Measurements from ENCODE around the gene KRTAP3-1. TPM values are rescaled to one million over a fixed set of nuclear protein-coding genes. Genes with fewer than 3 reads are reported as not detected.

The KRTAP3-1 gene
- total RNA-seq, 1 experiment from 2014 or later = not detected

DNA sequence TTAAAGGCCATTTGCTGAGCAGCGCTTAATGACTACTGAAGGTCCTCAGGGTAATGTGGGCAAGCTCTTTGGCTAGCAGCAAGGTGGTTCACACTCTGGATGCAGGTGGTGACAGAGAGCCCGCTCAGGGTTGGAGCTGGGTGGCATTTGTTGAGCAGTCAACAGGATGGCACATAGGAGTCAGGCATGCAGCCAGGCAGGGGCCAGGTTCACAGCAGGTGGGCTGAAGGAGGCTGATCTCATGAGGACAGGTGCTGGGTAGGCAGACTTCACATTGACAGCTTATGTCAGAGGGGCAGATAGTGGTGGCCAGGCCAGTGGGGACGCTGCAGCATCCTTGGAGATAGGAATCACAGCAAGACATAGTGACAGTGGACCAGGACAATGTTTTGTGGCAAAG, 4.5 kb downstream of the KRTAP3-1 start:
- Histone ChIP-seq H3K4ac (ENCODE audit: low read depth, low read length) (no peak overlapping the region), H2BK5ac (ENCODE audit: insufficient read length, low read length) (no peak overlapping the region), H2AFZ (ENCODE audit: low read length) (no peak overlapping the region), H3K79me1 (ENCODE audit: insufficient read depth, low read depth, low read length, poor library complexity, severe bottlenecking) (no peaks in the 10 kb centered on the region), H3T11ph (ENCODE audit: low read length) (no peak overlapping the region), H3K14ac (ENCODE audit: insufficient read depth, low read length) (no peak overlapping the region), H3K18ac (ENCODE audit: insufficient read length, low read depth, low read length) (no peak overlapping the region), H2BK15ac (ENCODE audit: low read depth, low read length) (no peak overlapping the region), H3K4me1 (ENCODE audit: insufficient read depth, low read length) (peaks cover 3% of the 10 kb centered on the region; the same call in 1 of the 2 replicates), H3K56ac (ENCODE audit: insufficient read length, low read depth, low read length) (no peak overlapping the region), H3K23me2 (ENCODE audit: insufficient read length, low read depth, low read length, poor library complexity, severe bottlenecking) (no peaks in the 10 kb centered on the region), H4K8ac (replicated peaks; ENCODE audit: insufficient read length, low read depth, low read length) (no peak overlapping the region), H3K23ac (ENCODE audit: insufficient read length, low read depth, low read length) (no peak overlapping the region), H3K9me3 (ENCODE audit: control insufficient read depth, low read depth, low read length) (no peaks in the 10 kb centered on the region), H3K27me3 (ENCODE audit: insufficient read depth, low read length) (no peaks in the 10 kb centered on the region), H3K27ac (ENCODE audit: insufficient read length, low read depth, low read length) (no peak overlapping the region), H4K20me1 (ENCODE audit: control insufficient read depth, insufficient read depth, insufficient read length) (no peaks in the 10 kb centered on the region), H2BK12ac (ENCODE audit: insufficient read length, low read depth, low read length) (no peak overlapping the region), H2BK120ac (ENCODE audit: low read depth, low read length, poor library complexity, severe bottlenecking) (no peak overlapping the region), H2AK5ac (ENCODE audit: insufficient read length, low read length) (no peak overlapping the region), H4K91ac (ENCODE audit: insufficient read length, low read depth, low read length) (no peak overlapping the region), H4K5ac (ENCODE audit: insufficient read length, low read depth, low read length) (no peak overlapping the region), H3K79me2 (ENCODE audit: insufficient read depth, low read length) (no peaks in the 10 kb centered on the region), H3K4me2 (ENCODE audit: insufficient read depth, insufficient read length, low read length) (no peak overlapping the region), H2BK20ac (ENCODE audit: low read depth, low read length, poor library complexity, severe bottlenecking) (no peak overlapping the region), H3K9ac (ENCODE audit: extremely low read depth, insufficient read length, low read length) (no peak overlapping the region)
- Mint-ChIP-seq H3K27ac (0 out of 7 replicates have a peak overlapping the region, but pooled peaks of 1 of the 3 experiments have one; percentile 45), H3K36me3 (ENCODE audit: insufficient read depth in 1 of 3, low read depth in 3 of 3) (no peaks in the 10 kb centered on the region), H3K4me1 (peaks cover 14 to 17% of the 10 kb centered on the region in 2 experiments), H3K9me3 (no peaks in the 10 kb centered on the region), H3K4me3 (no peak overlapping the region), H3K27me3 (ENCODE audit: low read depth) (no peaks in the 10 kb centered on the region)
- DNase-seq = no peak
- no CpG with 5 or more reads among the region's 3 CpGs for WGBS (ENCODE audit: extremely low coverage, insufficient read length, low lambda C conversion rate)
- no peak for TF ChIP-seq CTCF (conservative IDR thresholded peaks at IDR 0.05)

Data from H9 (cell line).